NOMO-1 treated with dmso at 0.1 percent for 144 hours (cell line): Measurements from ENCODE around the gene LSS.
A peak's percentile ranks its signal among the peaks of the same experiment; 100 is the strongest.
"Not testable (repeated sequence)": the region's sequence is repeated elsewhere in the genome, so short reads cannot be mapped to it uniquely, and the experiment has no call there.

Experiments used
- DNase-seq: peaks from one replicate; lab custom pipeline; 2025; ENCODE audit not compliant: unreplicated experiment; lab: John Stamatoyannopoulos, UW

LSS gene

GRCh38 chr21:46188226-46189212, 40.1 kb downstream of the LSS start:
- DNase-seq = no peak

- DNase-seq = no peak
Observed at GRCh38 chr21:46187814-46188213, 40.8 kb downstream of the LSS start.

GRCh38 chr21:46187261-46187660, 41.3 kb downstream of the LSS start:
- no peak for DNase-seq

GRCh38 chr21:46185716-46186115, 42.9 kb downstream of the LSS start:
- no peak for DNase-seq

GRCh38 chr21:46184625-46185555, 43.7 kb downstream of the LSS start:
- peak; percentile 79 for DNase-seq

- peak; percentile 18 for DNase-seq
Observed at GRCh38 chr21:46183910-46184624, 44.5 kb downstream of the LSS start, which contains the start of gene SPATC1L. Gene SPATC1L, minus strand, starts transcription at chr21:46184459. Its CDS starts 1,643 bp downstream, at chr21:46182816.

GRCh38 chr21:46183337-46183909, 45.2 kb downstream of the LSS start:
- DNase-seq = not testable (repeated sequence)

GRCh38 chr21:46182548-46183336, 45.8 kb downstream of the LSS start:
- no peak for DNase-seq

- no peak for DNase-seq
Observed at GRCh38 chr21:46181953-46182547, 46.5 kb downstream of the LSS start.

GRCh38 chr21:46181436-46181835, 47.1 kb downstream of the LSS start:
- DNase-seq = no peak

- no peak for DNase-seq
Observed at GRCh38 chr21:46180778-46181391, 47.7 kb downstream of the LSS start.

GRCh38 chr21:46180079-46180722, 48.4 kb downstream of the LSS start:
- DNase-seq = no peak

GRCh38 chr21:46179708-46180078, 48.9 kb downstream of the LSS start:
- no peak for DNase-seq

- DNase-seq = no peak
Observed at GRCh38 chr21:46178961-46179360, 49.6 kb downstream of the LSS start.

- DNase-seq = not testable (repeated sequence)
Observed at GRCh38 chr21:46176443-46177129, 52.0 kb downstream of the LSS start.

- DNase-seq = no peak
Observed at GRCh38 chr21:46173573-46173972, 55.0 kb downstream of the LSS start.

- DNase-seq = no peak
Observed at GRCh38 chr21:46172863-46173528, 55.6 kb downstream of the LSS start.
